Kidney (tissue), 14 donors: Measurements from ENCODE around the gene TMEM131. TPM values are rescaled to one million over a fixed set of nuclear protein-coding genes. Genes with fewer than 3 reads are reported as not detected.

Experiments
- DNase-seq, 5 donors: peaks; one replicate each; pipeline ENCODE4 v3.0.0-alpha.2; 2013 to 2020
- FAIRE-seq: peaks from 2 replicates; lab custom pipeline; 2012; peaks lifted over from hg19 to GRCh38; lab: Jason Lieb, UNC
- H3K27ac ChIP-seq, 2 donors: one replicate each; pipeline ENCODE4 v1.7.0; 2013; ENCODE audit warnings: low read depth in 2 of 2, low read length in 2 of 2, inconsistent platforms in 1 of 2
- H3K27me3 ChIP-seq: one replicate; pipeline ENCODE4 v1.7.1; 2013; ENCODE audit warnings: low read length, inconsistent platforms; ENCODE audit not compliant: control insufficient read depth, insufficient read depth
- H3K36me3 ChIP-seq, 3 donors: one replicate each; pipeline versions ENCODE4 v1.7.0 to v1.7.1; 2013; ENCODE audit warnings: low read length in 3 of 3, control low read depth in 1 of 3, inconsistent platforms in 1 of 3; ENCODE audit not compliant: insufficient read depth in 3 of 3, control insufficient read depth in 2 of 3
- H3K4me1 ChIP-seq, 3 donors: one replicate each; pipeline versions ENCODE4 v1.7.0 to v1.7.1; 2013; ENCODE audit warnings: low read length in 3 of 3, inconsistent platforms in 1 of 3, low read depth in 1 of 3; ENCODE audit not compliant: control insufficient read depth in 2 of 3, insufficient read depth in 2 of 3
- H3K4me3 ChIP-seq, 3 donors: one replicate each; pipeline versions ENCODE4 v1.7.0 to v1.8.1; 2013; ENCODE audit warnings: low read length in 3 of 3, control low read depth in 1 of 3, inconsistent platforms in 1 of 3
- H3K9ac ChIP-seq, 3 donors: one replicate each; pipeline versions ENCODE4 v1.7.0 to v1.7.1; 2013; ENCODE audit warnings: low read length in 3 of 3, control low read depth in 1 of 3, inconsistent platforms in 1 of 3
- H3K9me3 ChIP-seq, 3 donors: one replicate each; pipeline versions ENCODE4 v1.7.0 to v1.7.1; 2013; ENCODE audit warnings: low read length in 3 of 3, control low read depth in 1 of 3, inconsistent platforms in 1 of 3; ENCODE audit not compliant: control insufficient read depth in 2 of 3, insufficient read depth in 1 of 3
- intact Hi-C: fragments of 100-400 bp; cut with DNase I; formaldehyde crosslinking; loops from one replicate; pipeline ENCODE4 v1.11.1; 2022
- polyA plus RNA-seq: library from polyadenylated mRNA; stranded (reverse); fragments of 350-450 nt; fragmentation: Illumina TruSeq; extraction: RNeasy Lipid Tissue Mini Kit (QIAGEN cat#74804); gene quantifications from one replicate; pipeline ENCODE4 v1.2.3, GENCODE V29; 2014; ENCODE audit warnings: low read depth, low replicate concordance; ENCODE audit not compliant: insufficient read depth
- total RNA-seq: library from RNA; stranded (reverse); fragmentation: NEBNext Ultra II Directional; extraction: Animal tissue kit (Norgen Biotek cat#: 25700); gene quantifications from one replicate; pipeline ENCODE4 v1.2.1, GENCODE V29; 2021
- TF ChIP-seq, protein P1 (sequence below): IDR thresholded peaks from 3 replicates; pipeline ENCODE4 v1.5.1; 2012; ENCODE audit warnings: mild to moderate bottlenecking, moderate library complexity, borderline replicate concordance; ENCODE audit not compliant: insufficient read depth; ENCODE audit errors: extremely low read depth
- donor health status: control.
- donor health status: control.
- donor health status: control.
- donor health status: control.
- donor health status: control.
- donor health status: DM: yes; HTN: yes; CAD: no.
- donor health status: Normal renal cell carcinoma (clear cell type).

Gene TMEM131
- total and polyA plus RNA-seq, 2 donors from 2014 or later, result 8.0 to 38.4 TPM

DNA sequence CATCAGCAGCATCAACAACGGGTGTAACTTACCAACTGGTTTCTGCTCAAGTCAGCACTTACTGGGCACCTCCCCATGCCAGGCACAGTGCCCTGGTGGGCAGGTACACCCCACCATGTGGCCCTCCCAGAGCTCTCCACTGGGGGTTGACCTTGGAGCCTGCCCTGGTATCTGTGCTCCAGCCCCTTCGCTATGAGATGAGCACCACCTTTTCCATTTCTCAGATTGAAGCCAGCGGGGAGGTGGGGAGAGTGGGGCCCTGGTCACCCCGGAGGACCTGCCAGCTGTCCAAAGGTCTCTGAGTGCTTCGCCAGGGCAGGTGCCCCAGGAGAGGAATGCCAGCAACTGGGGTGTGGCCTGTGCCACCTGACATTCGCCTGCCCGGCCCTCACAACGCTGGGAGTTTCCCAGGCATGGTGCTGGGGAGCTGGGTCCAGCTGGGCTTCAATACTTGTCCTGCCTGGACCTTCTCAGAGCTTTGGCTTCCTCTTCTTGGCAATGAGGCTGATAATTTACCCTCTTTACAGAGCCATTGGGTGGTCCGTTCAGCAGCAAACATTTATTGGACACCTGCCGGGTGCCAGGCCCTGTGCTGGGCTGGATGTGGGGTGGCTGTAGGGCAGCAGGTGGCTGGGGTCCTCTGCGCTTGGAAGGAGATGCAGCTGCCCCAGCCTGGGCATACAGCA lies 288.2 kb downstream of the TMEM131 start:
- Histone ChIP-seq H3K36me3 (no peaks in the 10 kb centered on the region), H3K4me1 (peaks cover 0 to 6% (median 0%) of the 10 kb centered on the region in 3 donors), H3K27ac (no peak overlapping the region), H3K27me3 (no peaks in the 10 kb centered on the region), H3K9me3 (no peaks in the 10 kb centered on the region), H3K9ac (no peak overlapping the region), H3K4me3 (no peak overlapping the region)
- no peak for FAIRE-seq
- peak in 2 of 5 donors; percentile 31 to 37 for DNase-seq
- TF ChIP-seq, protein P1, sequence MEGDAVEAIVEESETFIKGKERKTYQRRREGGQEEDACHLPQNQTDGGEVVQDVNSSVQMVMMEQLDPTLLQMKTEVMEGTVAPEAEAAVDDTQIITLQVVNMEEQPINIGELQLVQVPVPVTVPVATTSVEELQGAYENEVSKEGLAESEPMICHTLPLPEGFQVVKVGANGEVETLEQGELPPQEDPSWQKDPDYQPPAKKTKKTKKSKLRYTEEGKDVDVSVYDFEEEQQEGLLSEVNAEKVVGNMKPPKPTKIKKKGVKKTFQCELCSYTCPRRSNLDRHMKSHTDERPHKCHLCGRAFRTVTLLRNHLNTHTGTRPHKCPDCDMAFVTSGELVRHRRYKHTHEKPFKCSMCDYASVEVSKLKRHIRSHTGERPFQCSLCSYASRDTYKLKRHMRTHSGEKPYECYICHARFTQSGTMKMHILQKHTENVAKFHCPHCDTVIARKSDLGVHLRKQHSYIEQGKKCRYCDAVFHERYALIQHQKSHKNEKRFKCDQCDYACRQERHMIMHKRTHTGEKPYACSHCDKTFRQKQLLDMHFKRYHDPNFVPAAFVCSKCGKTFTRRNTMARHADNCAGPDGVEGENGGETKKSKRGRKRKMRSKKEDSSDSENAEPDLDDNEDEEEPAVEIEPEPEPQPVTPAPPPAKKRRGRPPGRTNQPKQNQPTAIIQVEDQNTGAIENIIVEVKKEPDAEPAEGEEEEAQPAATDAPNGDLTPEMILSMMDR, result no peak
- intact Hi-C loops, result loop anchor here (10.0 kb wide), 1 partner anchor 113 kb away; no protein-coding TSS in a partner anchor

DNA sequence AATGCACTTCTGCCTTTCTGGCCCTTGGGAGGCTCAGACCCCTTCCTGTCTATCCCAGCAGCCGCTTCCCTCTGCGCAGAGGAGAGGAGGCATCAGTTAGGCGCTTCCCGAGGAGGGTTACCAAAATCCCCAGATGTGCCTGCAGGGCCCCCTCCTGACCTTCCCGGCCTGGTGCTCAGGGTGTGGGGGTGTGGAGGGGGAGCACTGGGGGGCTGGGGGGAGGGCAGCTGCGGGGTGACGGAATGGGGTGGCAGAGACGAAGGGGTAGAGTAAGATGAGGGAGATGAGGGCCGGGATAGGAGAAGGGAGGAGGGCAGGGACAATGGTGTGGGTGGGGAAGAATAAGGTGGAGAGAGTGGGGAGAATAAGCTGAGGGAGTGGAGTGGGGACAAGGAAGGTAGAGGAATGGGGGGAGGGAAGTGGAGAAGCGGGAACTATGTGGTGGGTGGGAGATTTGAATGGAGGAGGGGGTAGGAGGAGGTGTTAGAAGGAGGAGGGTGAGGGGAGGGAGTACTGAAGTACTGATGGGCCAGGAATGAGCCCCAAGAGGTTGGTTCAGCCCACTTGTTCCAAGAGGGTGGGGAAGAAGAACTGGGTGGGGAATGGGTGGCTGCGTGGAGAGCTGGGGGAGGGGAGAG lies 288.9 kb downstream of the TMEM131 start:
- intact Hi-C loops, result loop anchor here (10.0 kb wide), 1 partner anchor 112 kb away; no protein-coding TSS in a partner anchor

More for the DNA sequence above, 288.9 kb downstream of the TMEM131 start:
- H3K9me3 ChIP-seq, result no peaks in the 10 kb centered on the region
- H3K27me3 ChIP-seq, result no peaks in the 10 kb centered on the region
- no peak for FAIRE-seq
- TF ChIP-seq, protein P1, result no peak
- H3K36me3 ChIP-seq, result no peaks in the 10 kb centered on the region
- no peak for DNase-seq
- H3K4me1 ChIP-seq, result peaks cover 0 to 6% (median 0%) of the 10 kb centered on the region in 3 donors
- H3K27ac ChIP-seq, result no peak overlapping the region
- H3K9ac ChIP-seq, result no peak overlapping the region
- H3K4me3 ChIP-seq, result no peak overlapping the region

Other genes with a start within 250 kb of the TMEM131 start
- gene VWA3B, start 91.2 kb upstream of the TMEM131 start, total RNA-seq, result 0.35 TPM
- gene VWA3B, start 91.2 kb upstream of the TMEM131 start, polyA plus RNA-seq, result not detected